ENCODE results near the gene RNF11. TPM values are rescaled to one million over a fixed set of nuclear protein-coding genes. Genes with fewer than 3 reads are reported as not detected.

RNF11 gene
- total RNA-seq, 4 donors from 2014 or later = 56.7 to 84.3 (median 76.2) TPM

GRCh38 chr1:51309291-51309690, 73.2 kb downstream of the RNF11 start:
- Histone ChIP-seq H3K27me3 (no peaks in the 10 kb centered on the region), H3K4me3 (no peak overlapping the region), H3K4me1 (no peaks in the 10 kb centered on the region), H3K36me3 (no peaks in the 10 kb centered on the region), H3K9me3 (no peaks in the 10 kb centered on the region), H3K27ac (no peak overlapping the region)
- TF ChIP-seq EP300 (IDR thresholded peaks at IDR 0.05) (no peak), POLR2A (IDR thresholded peaks at IDR 0.05) (no peak)
- TF ChIP-seq, protein P1, sequence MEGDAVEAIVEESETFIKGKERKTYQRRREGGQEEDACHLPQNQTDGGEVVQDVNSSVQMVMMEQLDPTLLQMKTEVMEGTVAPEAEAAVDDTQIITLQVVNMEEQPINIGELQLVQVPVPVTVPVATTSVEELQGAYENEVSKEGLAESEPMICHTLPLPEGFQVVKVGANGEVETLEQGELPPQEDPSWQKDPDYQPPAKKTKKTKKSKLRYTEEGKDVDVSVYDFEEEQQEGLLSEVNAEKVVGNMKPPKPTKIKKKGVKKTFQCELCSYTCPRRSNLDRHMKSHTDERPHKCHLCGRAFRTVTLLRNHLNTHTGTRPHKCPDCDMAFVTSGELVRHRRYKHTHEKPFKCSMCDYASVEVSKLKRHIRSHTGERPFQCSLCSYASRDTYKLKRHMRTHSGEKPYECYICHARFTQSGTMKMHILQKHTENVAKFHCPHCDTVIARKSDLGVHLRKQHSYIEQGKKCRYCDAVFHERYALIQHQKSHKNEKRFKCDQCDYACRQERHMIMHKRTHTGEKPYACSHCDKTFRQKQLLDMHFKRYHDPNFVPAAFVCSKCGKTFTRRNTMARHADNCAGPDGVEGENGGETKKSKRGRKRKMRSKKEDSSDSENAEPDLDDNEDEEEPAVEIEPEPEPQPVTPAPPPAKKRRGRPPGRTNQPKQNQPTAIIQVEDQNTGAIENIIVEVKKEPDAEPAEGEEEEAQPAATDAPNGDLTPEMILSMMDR (IDR thresholded peaks at IDR 0.05) = no peak
- WGBS, 2 donors = 80 to 84% methylated on average over 8 of the region's 8 CpGs
- no peak for DNase-seq (ENCODE audit: low spot score in 2 of 2)

DNA sequence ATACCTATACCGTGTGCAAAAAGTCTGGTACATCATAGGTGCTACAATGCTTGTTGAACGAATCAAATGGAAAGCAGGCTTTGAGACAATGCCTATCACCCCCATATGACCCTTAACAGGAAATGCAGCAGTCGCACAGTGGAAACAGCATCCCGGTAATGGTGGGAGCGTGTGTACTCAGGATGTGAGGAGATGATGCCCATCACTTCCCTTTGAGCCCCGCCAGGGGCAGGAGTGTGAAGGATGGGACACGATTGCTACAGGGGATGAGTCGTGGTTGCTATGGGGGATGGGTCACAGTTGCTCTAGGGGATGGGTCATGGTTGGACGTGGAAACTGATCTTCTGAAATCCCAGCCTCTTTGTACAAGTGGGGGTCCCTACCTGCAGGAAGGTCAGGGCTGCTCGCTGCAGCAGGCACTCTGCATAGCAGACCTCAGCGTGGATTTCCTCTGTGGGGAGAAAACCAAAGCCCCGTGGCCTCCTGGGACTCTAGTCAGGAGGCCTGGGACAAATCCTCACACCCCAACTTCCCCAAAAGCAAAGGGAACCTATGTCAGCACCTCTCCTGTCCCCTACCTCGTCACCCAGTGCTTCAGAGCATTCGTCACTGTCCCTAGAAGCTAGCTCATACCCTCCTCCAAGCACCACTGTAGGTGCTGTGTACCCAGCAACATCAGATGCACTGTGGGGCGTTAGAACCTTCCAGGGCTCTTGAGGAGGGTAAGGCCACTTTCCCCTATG, 75.0 kb downstream of the RNF11 start:
- Histone ChIP-seq H3K4me3 (no peak overlapping the region), H3K36me3 (no peaks in the 10 kb centered on the region), H3K9me3 (no peaks in the 10 kb centered on the region), H3K27ac (no peak overlapping the region), H3K27me3 (no peaks in the 10 kb centered on the region), H3K4me1 (no peaks in the 10 kb centered on the region)
- no peak for DNase-seq (ENCODE audit: low spot score in 2 of 2)
- TF ChIP-seq POLR2A (IDR thresholded peaks at IDR 0.05) = no peak
- TF ChIP-seq, protein P1 (IDR thresholded peaks at IDR 0.05) = no peak
- 55 to 64% methylated on average over 15 of the region's 15 CpGs for WGBS, 2 donors

- H3K27me3 ChIP-seq = no peaks in the 10 kb centered on the region
- no peak for TF ChIP-seq POLR2A (IDR thresholded peaks at IDR 0.05)
- TF ChIP-seq, protein P1 (IDR thresholded peaks at IDR 0.05) = no peak
- no peak for TF ChIP-seq EP300 (IDR thresholded peaks at IDR 0.05)
- 89 to 98% methylated on average over 5 of the region's 5 CpGs for WGBS, 2 donors
- DNase-seq (ENCODE audit: low spot score in 2 of 2) = no peak
- no peak overlapping the region for H3K27ac ChIP-seq
- no peaks in the 10 kb centered on the region for H3K9me3 ChIP-seq
- no peaks in the 10 kb centered on the region for H3K4me1 ChIP-seq
- no peaks in the 10 kb centered on the region for H3K36me3 ChIP-seq
- H3K4me3 ChIP-seq = no peak overlapping the region
These were observed 75.8 kb downstream of the RNF11 start for GRCh38 chr1:51311826-51312225.

DNA sequence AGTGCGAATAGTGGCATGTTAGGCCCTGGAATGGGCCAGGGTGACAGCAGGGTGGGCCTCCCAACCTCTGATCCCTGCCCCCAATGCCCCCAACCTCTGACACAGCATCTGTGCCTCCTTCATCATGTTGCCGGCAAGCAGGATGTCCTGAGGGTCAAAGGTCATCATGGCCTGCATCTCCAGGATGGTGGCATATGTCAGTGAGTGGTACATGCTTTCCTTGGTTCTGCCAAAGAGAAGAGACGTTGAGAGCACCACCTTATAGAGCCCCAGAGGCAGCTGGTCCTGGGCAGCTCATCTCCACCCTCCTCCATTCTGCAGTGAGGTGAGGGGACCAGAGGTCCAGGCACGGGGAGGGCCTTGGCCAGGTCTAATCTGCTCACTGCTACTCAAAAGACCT, 76.6 kb downstream of the RNF11 start:
- Histone ChIP-seq H3K9me3 (no peaks in the 10 kb centered on the region), H3K27ac (no peak overlapping the region)
- TF ChIP-seq POLR2A (IDR thresholded peaks at IDR 0.05) (no peak), EP300 (IDR thresholded peaks at IDR 0.05) (no peak)
- TF ChIP-seq, protein P1 (IDR thresholded peaks at IDR 0.05) = no peak

GRCh38 chr1:51313268-51313852, 77.3 kb downstream of the RNF11 start:
- WGBS, 2 donors = 82 to 83% methylated on average over 5 of the region's 5 CpGs
- Histone ChIP-seq H3K36me3 (no peaks in the 10 kb centered on the region), H3K4me3 (no peak overlapping the region), H3K27me3 (no peaks in the 10 kb centered on the region), H3K9me3 (no peaks in the 10 kb centered on the region), H3K4me1 (no peaks in the 10 kb centered on the region), H3K27ac (no peak overlapping the region)
- DNase-seq (ENCODE audit: low spot score in 2 of 2) = no peak
- TF ChIP-seq, protein P1 (IDR thresholded peaks at IDR 0.05) = no peak
- TF ChIP-seq EP300 (IDR thresholded peaks at IDR 0.05) (no peak), POLR2A (IDR thresholded peaks at IDR 0.05) (no peak)

More for the DNA sequence above, 76.6 kb downstream of the RNF11 start:
- H3K4me3 ChIP-seq = no peak overlapping the region
- 64 to 89% methylated on average over 3 of the region's 4 CpGs for WGBS, 2 donors
- no peaks in the 10 kb centered on the region for H3K4me1 ChIP-seq
- H3K27me3 ChIP-seq = no peaks in the 10 kb centered on the region
- no peaks in the 10 kb centered on the region for H3K36me3 ChIP-seq
- no peak for DNase-seq (ENCODE audit: low spot score in 2 of 2)
